Middle frontal gyrus (tissue), 1 donor: ENCODE results near the gene NOL9.
"Not testable (repeated sequence)": the region's sequence is repeated elsewhere in the genome, so short reads cannot be mapped to it uniquely, and the experiment has no call there.

Experiments used
- DNase-seq: peaks from one replicate; pipeline ENCODE4 v3.0.0-alpha.2; 2015; ENCODE audit warnings: low spot score; ENCODE audit errors: extremely low spot score

The NOL9 gene

GRCh38 chr1:6572653-6573383, 18.5 kb upstream of the NOL9 start:
- no peak for DNase-seq

GRCh38 chr1:6570987-6571386, 16.7 kb upstream of the NOL9 start:
- no peak for DNase-seq

GRCh38 chr1:6570100-6570499, 15.8 kb upstream of the NOL9 start:
- DNase-seq: no peak

- no peak for DNase-seq
Measured at GRCh38 chr1:6569033-6569432, 14.7 kb upstream of the NOL9 start.

GRCh38 chr1:6560267-6560666, 6.0 kb upstream of the NOL9 start:
- DNase-seq: no peak

- DNase-seq: not testable (repeated sequence)
Measured at GRCh38 chr1:6559161-6559560, 4.8 kb upstream of the NOL9 start.

- no peak for DNase-seq
Measured at GRCh38 chr1:6557597-6557996, 3.3 kb upstream of the NOL9 start.

GRCh38 chr1:6554907-6555778, 830 bp upstream of the NOL9 start, which contains the start of gene TAS1R1:
Gene TAS1R1 (plus strand): TSS chr1:6555307. CDS start chr1:6555374, 67 bp downstream.
- DNase-seq: no peak

GRCh38 chr1:6547301-6547700, 7.0 kb downstream of the NOL9 start:
- no peak for DNase-seq

- no peak for DNase-seq
Measured at GRCh38 chr1:6546326-6546725, 8.0 kb downstream of the NOL9 start.

- no peak for DNase-seq
Measured at GRCh38 chr1:6545276-6546112, 8.8 kb downstream of the NOL9 start.

- DNase-seq: no peak
Measured at GRCh38 chr1:6544831-6545230, 9.5 kb downstream of the NOL9 start.

GRCh38 chr1:6538956-6539355, 15.4 kb downstream of the NOL9 start:
- DNase-seq: no peak

GRCh38 chr1:6536291-6536690, 18.0 kb downstream of the NOL9 start:
- no peak for DNase-seq

- no peak for DNase-seq
Measured at GRCh38 chr1:6535214-6535613, 19.1 kb downstream of the NOL9 start.

GRCh38 chr1:6534248-6534822, 20.0 kb downstream of the NOL9 start:
- no peak for DNase-seq

GRCh38 chr1:6531996-6532395, 22.3 kb downstream of the NOL9 start:
- no peak for DNase-seq

GRCh38 chr1:6530504-6531160, 23.7 kb downstream of the NOL9 start:
- DNase-seq: no peak

GRCh38 chr1:6528492-6528891, 25.8 kb downstream of the NOL9 start:
- DNase-seq: no peak

- DNase-seq: no peak
Measured at GRCh38 chr1:6526316-6526715, 28.0 kb downstream of the NOL9 start.

- DNase-seq: no peak
Measured at GRCh38 chr1:6523566-6523965, 30.7 kb downstream of the NOL9 start.
